Keratinocyte (primary cell): ENCODE data around the gene TDRD3.

Experiments
- CTCF ChIP-seq, 3 experiments: IDR thresholded peaks in 1 of 3; conservative IDR thresholded peaks in 1 of 3; optimal IDR thresholded peaks in 1 of 3; 2 replicates in 2 of 3; 3 replicates in 1 of 3; pipeline versions ENCODE3 to v1.5.1; 2011; ENCODE audit warnings: low read length in 3 of 3, mild to moderate bottlenecking in 3 of 3, moderate library complexity in 2 of 3, control low read depth in 1 of 3, inconsistent platforms in 1 of 3; ENCODE audit not compliant: insufficient read depth in 2 of 3; ENCODE audit errors: extremely low read depth in 1 of 3
- EZH2 ChIP-seq: IDR thresholded peaks from one replicate; pipeline ENCODE4 v1.6.1; 2012; ENCODE audit warnings: inconsistent platforms, mild to moderate bottlenecking, low read length, moderate library complexity

- no peak for TF ChIP-seq CTCF (optimal IDR thresholded peaks at IDR 0.05 in 1 of 3, IDR thresholded peaks at IDR 0.05 in 1 of 3, conservative IDR thresholded peaks at IDR 0.05 in 1 of 3; ENCODE audit: extremely low read depth in 1 of 3, insufficient read depth in 2 of 3, low read length in 3 of 3)
- TF ChIP-seq EZH2, result no peak
These were observed 207.0 kb downstream of the TDRD3 start for GRCh38 chr13:60604058-60604457.
